Measurements from ENCODE around the gene IQGAP3.
A peak's percentile ranks its signal among the peaks of the same experiment; 100 is the strongest.

Gene IQGAP3

DNA sequence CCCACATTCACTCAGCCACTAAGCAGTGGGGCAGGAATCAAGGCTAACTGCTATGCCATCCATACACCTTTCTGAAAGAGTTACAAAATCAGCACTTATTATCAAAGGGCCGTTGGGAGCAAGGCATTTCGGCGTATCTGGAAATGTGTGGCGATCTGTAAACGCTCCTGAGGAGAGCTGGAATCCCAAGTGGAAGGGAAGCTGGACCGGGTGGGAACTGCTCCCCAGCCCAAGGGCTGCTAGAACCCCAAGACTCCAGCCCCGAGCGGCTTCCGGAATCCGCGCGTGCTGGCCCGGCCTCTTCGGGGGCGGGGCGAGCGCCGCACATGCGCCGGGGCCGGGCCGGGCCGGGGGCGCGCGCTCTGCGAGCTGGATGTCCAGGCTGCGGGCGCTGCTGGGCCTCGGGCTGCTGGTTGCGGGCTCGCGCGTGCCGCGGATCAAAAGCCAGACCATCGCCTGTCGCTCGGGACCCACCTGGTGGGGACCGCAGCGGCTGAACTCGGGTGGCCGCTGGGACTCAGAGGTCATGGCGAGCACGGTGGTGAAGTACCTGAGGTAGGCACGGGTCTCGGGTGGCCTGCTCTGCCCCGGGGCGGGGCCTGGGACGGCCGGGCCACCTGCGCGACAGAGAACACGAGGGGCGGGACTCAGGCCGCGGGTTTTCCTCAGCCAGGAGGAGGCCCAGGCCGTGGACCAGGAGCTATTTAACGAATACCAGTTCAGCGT, 19.2 kb upstream of the IQGAP3 start, which contains the start of gene NAXE:
Gene NAXE, plus strand, starts transcription at position 345 of the 726 bp plus-strand sequence. Its CDS starts 29 bp downstream, at position 374.
- H3K18ac ChIP-seq (ENCODE audit: low read length) = peak within 1 kb of the TSS; percentile 91
- H3K27me3 ChIP-seq (ENCODE audit: insufficient read depth, low read length) = no peaks in the 10 kb centered on the region
- peak within 1 kb of the TSS; percentile 90 for H4K12ac ChIP-seq (ENCODE audit: low read depth, low read length)
- H3K79me1 ChIP-seq (ENCODE audit: low read length) = peaks cover 6% of the 10 kb centered on the region
- H3K79me2 ChIP-seq (ENCODE audit: control insufficient read depth, insufficient read depth, low read length, poor library complexity) = peaks cover 6% of the 10 kb centered on the region
- peaks cover 3 to 8% of the 10 kb centered on the region in 2 experiments for H3K4me1 ChIP-seq (ENCODE audit: control insufficient read depth in 1 of 2, insufficient read depth in 2 of 2, low read length in 2 of 2)
- H2AK5ac ChIP-seq (ENCODE audit: low read length) = peak within 1 kb of the TSS; percentile 16
- peak within 1 kb of the TSS; percentile 42 for H2AFZ ChIP-seq (ENCODE audit: insufficient read depth, low read length, poor library complexity)
- H2BK120ac ChIP-seq (ENCODE audit: insufficient read depth, low read length, poor library complexity) = peak within 1 kb of the TSS; percentile 65
- H3K4ac ChIP-seq (ENCODE audit: low read depth, low read length) = peak within 1 kb of the TSS; percentile 30
- H3K14ac ChIP-seq (ENCODE audit: low read length) = peak within 1 kb of the TSS; percentile 86
- peak within 1 kb of the TSS; percentile 94 for H4K8ac ChIP-seq (ENCODE audit: low read depth, low read length)
- H3K4me3 ChIP-seq (ENCODE audit: low read depth, low read length) = peak within 1 kb of the TSS; percentile 79
- no peak within 1 kb of the TSS for H3K23ac ChIP-seq (ENCODE audit: low read length)
- peak within 1 kb of the TSS; percentile 42 for H2BK5ac ChIP-seq (ENCODE audit: low read depth, low read length, poor library complexity)
- peak within 1 kb of the TSS; percentile 93 for H3K4me2 ChIP-seq (ENCODE audit: low read length)
- H3K9me3 ChIP-seq (ENCODE audit: insufficient read depth, low read depth, low read length) = no peaks in the 10 kb centered on the region
- H2BK12ac ChIP-seq (ENCODE audit: low read length) = no peak within 1 kb of the TSS
- H3K36me3 ChIP-seq (ENCODE audit: control insufficient read depth in 1 of 2, insufficient read depth in 2 of 2, low read length in 2 of 2) = peaks cover 29 to 32% of the 10 kb centered on the region in 2 experiments
- peak within 1 kb of the TSS; percentile 82 for H3K9ac ChIP-seq (ENCODE audit: low read length)
- H4K91ac ChIP-seq (ENCODE audit: low read depth, low read length) = peak within 1 kb of the TSS; percentile 65
- no CpG with 5 or more reads among the region's 60 CpGs for WGBS (ENCODE audit: extremely low coverage, insufficient coverage, insufficient read length)
- peak within 1 kb of the TSS; percentile 39 for H3K27ac ChIP-seq (ENCODE audit: low read depth, low read length)
- peak; percentile 80 to 87 for DNase-seq

DNA sequence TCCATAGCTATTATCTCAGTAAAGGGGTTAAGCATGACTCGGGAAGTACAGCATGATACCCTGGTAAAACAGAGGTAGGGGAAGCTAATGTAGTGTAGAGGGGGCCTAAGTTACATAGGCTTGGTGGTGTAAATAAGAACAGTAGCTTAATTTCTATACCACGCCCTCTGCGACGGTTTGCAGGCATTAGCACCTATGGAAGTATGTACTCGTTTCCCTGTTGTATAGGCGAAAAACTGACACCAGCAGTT, 18.7 kb upstream of the IQGAP3 start:
- Histone ChIP-seq H3K4me2 (ENCODE audit: low read length) (peak overlapping the region; percentile 93), H2BK5ac (ENCODE audit: low read depth, low read length, poor library complexity) (no peak overlapping the region), H3K18ac (ENCODE audit: low read length) (no peak overlapping the region), H2BK120ac (ENCODE audit: insufficient read depth, low read length, poor library complexity) (no peak overlapping the region), H2AK5ac (ENCODE audit: low read length) (no peak overlapping the region), H2AFZ (ENCODE audit: insufficient read depth, low read length, poor library complexity) (no peak overlapping the region), H3K14ac (ENCODE audit: low read length) (no peak overlapping the region), H3K27ac (ENCODE audit: low read depth, low read length) (no peak overlapping the region), H4K12ac (ENCODE audit: low read depth, low read length) (peak overlapping the region; percentile 61), H4K8ac (ENCODE audit: low read depth, low read length) (peak overlapping the region; percentile 94), H3K4me3 (ENCODE audit: low read depth, low read length) (peak overlapping the region; percentile 72), H2BK12ac (ENCODE audit: low read length) (no peak overlapping the region), H3K4ac (ENCODE audit: low read depth, low read length) (no peak overlapping the region), H3K9me3 (ENCODE audit: insufficient read depth, low read depth, low read length) (no peaks in the 10 kb centered on the region), H3K9ac (ENCODE audit: low read length) (peak overlapping the region; percentile 80), H3K27me3 (ENCODE audit: insufficient read depth, low read length) (no peaks in the 10 kb centered on the region), H4K91ac (ENCODE audit: low read depth, low read length) (peak overlapping the region; percentile 59), H3K79me1 (ENCODE audit: low read length) (peaks cover 6% of the 10 kb centered on the region), H3K79me2 (ENCODE audit: control insufficient read depth, insufficient read depth, low read length, poor library complexity) (peaks cover 6% of the 10 kb centered on the region), H3K36me3 (ENCODE audit: control insufficient read depth in 1 of 2, insufficient read depth in 2 of 2, low read length in 2 of 2) (peaks cover 25 to 28% of the 10 kb centered on the region in 2 experiments), H3K23ac (ENCODE audit: low read length) (no peak overlapping the region), H3K4me1 (ENCODE audit: control insufficient read depth in 1 of 2, insufficient read depth in 2 of 2, low read length in 2 of 2) (peaks cover 3 to 8% of the 10 kb centered on the region in 2 experiments)
- no peak for DNase-seq
- no CpG with 5 or more reads among the region's 6 CpGs for WGBS (ENCODE audit: extremely low coverage, insufficient coverage, insufficient read length)

DNA sequence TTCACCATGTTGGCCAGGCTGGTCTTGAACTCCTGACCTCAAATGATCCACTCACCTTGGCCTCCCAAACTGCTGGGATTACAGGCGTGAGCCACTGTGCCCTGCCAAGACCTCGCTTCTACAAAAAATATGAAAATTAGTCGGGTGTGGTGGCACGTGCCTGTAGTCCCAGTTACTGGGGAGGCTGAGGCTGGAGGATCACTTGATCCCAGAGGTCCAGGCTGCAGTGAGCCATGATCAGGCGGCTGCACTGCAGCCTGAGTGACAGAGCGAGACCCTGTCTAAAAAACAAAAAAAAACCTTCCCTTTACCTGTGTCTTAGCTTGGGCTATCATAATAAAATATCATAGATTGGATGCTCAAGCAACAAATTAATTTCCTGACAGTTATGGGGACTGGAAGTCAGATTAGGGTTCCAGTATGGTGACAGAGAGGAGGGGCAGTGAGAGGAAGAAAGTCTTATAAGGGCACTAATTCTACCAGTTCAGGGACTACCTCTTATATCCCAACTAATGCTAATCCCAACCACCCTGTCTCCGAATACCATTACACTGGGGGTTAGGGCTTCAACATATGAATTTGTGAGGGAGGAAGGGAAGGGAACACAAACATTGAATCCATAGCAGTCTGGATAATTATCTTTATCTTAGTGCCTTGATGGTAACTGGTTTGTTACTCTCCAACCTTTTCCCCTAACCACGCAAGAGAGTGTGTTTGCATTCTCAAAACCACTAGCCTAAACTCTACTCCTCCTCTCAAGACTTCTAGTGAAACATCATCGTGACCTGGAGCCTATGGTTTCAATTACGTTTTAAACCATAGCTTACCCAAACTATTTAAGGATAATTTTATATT, 18.2 kb upstream of the IQGAP3 start:
- Histone ChIP-seq H3K4me1 (ENCODE audit: control insufficient read depth in 1 of 2, insufficient read depth in 2 of 2, low read length in 2 of 2) (peaks cover 3 to 8% of the 10 kb centered on the region in 2 experiments), H2BK12ac (ENCODE audit: low read length) (no peak overlapping the region), H3K9me3 (ENCODE audit: insufficient read depth, low read depth, low read length) (no peaks in the 10 kb centered on the region), H2AFZ (ENCODE audit: insufficient read depth, low read length, poor library complexity) (no peak overlapping the region), H2AK5ac (ENCODE audit: low read length) (no peak overlapping the region), H2BK5ac (ENCODE audit: low read depth, low read length, poor library complexity) (no peak overlapping the region), H3K79me1 (ENCODE audit: low read length) (peaks cover 6% of the 10 kb centered on the region), H3K79me2 (ENCODE audit: control insufficient read depth, insufficient read depth, low read length, poor library complexity) (peaks cover 6% of the 10 kb centered on the region), H3K23ac (ENCODE audit: low read length) (no peak overlapping the region), H3K4me2 (ENCODE audit: low read length) (no peak overlapping the region), H4K8ac (ENCODE audit: low read depth, low read length) (no peak overlapping the region), H3K36me3 (ENCODE audit: control insufficient read depth in 1 of 2, insufficient read depth in 2 of 2, low read length in 2 of 2) (peaks cover 21 to 22% of the 10 kb centered on the region in 2 experiments), H3K18ac (ENCODE audit: low read length) (no peak overlapping the region), H4K91ac (ENCODE audit: low read depth, low read length) (no peak overlapping the region), H3K4ac (ENCODE audit: low read depth, low read length) (no peak overlapping the region), H3K27me3 (ENCODE audit: insufficient read depth, low read length) (no peaks in the 10 kb centered on the region), H3K27ac (ENCODE audit: low read depth, low read length) (no peak overlapping the region), H4K12ac (ENCODE audit: low read depth, low read length) (no peak overlapping the region), H3K4me3 (ENCODE audit: low read depth, low read length) (no peak overlapping the region), H2BK120ac (ENCODE audit: insufficient read depth, low read length, poor library complexity) (no peak overlapping the region), H3K9ac (ENCODE audit: low read length) (no peak overlapping the region), H3K14ac (ENCODE audit: low read length) (no peak overlapping the region)
- DNase-seq = no peak
- no CpG with 5 or more reads among the region's 10 CpGs for WGBS (ENCODE audit: extremely low coverage, insufficient coverage, insufficient read length)

DNA sequence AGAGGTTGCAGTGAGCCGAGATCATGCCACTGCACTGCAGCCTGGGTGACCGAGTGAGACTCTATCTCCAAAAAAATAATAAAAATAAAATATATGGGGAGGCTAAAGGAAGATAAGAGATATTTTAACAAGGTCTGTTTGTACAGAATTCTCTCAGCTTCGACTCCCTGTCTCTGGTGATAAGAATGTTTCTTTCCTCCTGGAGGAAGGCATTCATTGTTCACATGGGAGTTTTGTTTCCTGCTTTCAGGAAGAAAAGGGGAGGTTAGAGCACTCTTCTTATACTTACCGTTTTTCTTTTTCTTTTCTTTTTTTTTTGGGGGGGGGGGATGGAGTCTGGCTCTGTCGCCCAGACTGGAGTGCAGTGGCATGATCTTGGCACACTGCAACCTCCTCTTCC, 17.2 kb upstream of the IQGAP3 start:
- H2BK12ac ChIP-seq (ENCODE audit: low read length) = no peak overlapping the region
- H3K27me3 ChIP-seq (ENCODE audit: insufficient read depth, low read length) = no peaks in the 10 kb centered on the region
- H3K4me1 ChIP-seq (ENCODE audit: control insufficient read depth in 1 of 2, insufficient read depth in 2 of 2, low read length in 2 of 2) = peaks cover 3 to 8% of the 10 kb centered on the region in 2 experiments
- H3K23ac ChIP-seq (ENCODE audit: low read length) = no peak overlapping the region
- H3K4ac ChIP-seq (ENCODE audit: low read depth, low read length) = no peak overlapping the region
- no CpG with 5 or more reads among the region's 5 CpGs for WGBS (ENCODE audit: extremely low coverage, insufficient coverage, insufficient read length)
- H4K8ac ChIP-seq (ENCODE audit: low read depth, low read length) = no peak overlapping the region
- no peak overlapping the region for H3K27ac ChIP-seq (ENCODE audit: low read depth, low read length)
- peaks cover 6% of the 10 kb centered on the region for H3K79me2 ChIP-seq (ENCODE audit: control insufficient read depth, insufficient read depth, low read length, poor library complexity)
- H3K14ac ChIP-seq (ENCODE audit: low read length) = no peak overlapping the region
- no peak overlapping the region for H3K18ac ChIP-seq (ENCODE audit: low read length)
- no peak overlapping the region for H3K4me3 ChIP-seq (ENCODE audit: low read depth, low read length)
- no peak overlapping the region for H3K4me2 ChIP-seq (ENCODE audit: low read length)
- peaks cover 6% of the 10 kb centered on the region for H3K79me1 ChIP-seq (ENCODE audit: low read length)
- H3K9me3 ChIP-seq (ENCODE audit: insufficient read depth, low read depth, low read length) = no peaks in the 10 kb centered on the region
- H2BK120ac ChIP-seq (ENCODE audit: insufficient read depth, low read length, poor library complexity) = no peak overlapping the region
- H2BK5ac ChIP-seq (ENCODE audit: low read depth, low read length, poor library complexity) = no peak overlapping the region
- no peak overlapping the region for H3K9ac ChIP-seq (ENCODE audit: low read length)
- no peak overlapping the region for H2AFZ ChIP-seq (ENCODE audit: insufficient read depth, low read length, poor library complexity)
- H3K36me3 ChIP-seq (ENCODE audit: control insufficient read depth in 1 of 2, insufficient read depth in 2 of 2, low read length in 2 of 2) = peaks cover 12 to 13% of the 10 kb centered on the region in 2 experiments
- no peak for DNase-seq
- no peak overlapping the region for H4K91ac ChIP-seq (ENCODE audit: low read depth, low read length)
- H2AK5ac ChIP-seq (ENCODE audit: low read length) = no peak overlapping the region
- no peak overlapping the region for H4K12ac ChIP-seq (ENCODE audit: low read depth, low read length)
